DND-41 (cell line): ENCODE results near the gene DCAF11.

Experiments used
- ATAC-seq: fragments of 200-7000 bp; cut with Tn5 transposase; 3 replicates; pipeline ENCODE4 v1.9.1; 2021; ENCODE audit warnings: low read depth; ENCODE audit not compliant: insufficient read depth
- DNase-seq: peaks from one replicate; pipeline ENCODE4 v3.0.0-alpha.2; 2020
- H2AFZ ChIP-seq: 2 replicates; pipeline ENCODE4 v1.6.0; 2012; ENCODE audit warnings: low read depth, low read length
- H3K27ac ChIP-seq: 2 replicates; pipeline ENCODE4 v1.5.1; 2012; ENCODE audit warnings: low read length, inconsistent platforms
- H3K27me3 ChIP-seq: fragments of 200-600 bp; sonication (generic); 2 replicates; pipeline ENCODE4 v1.6.0; 2012; ENCODE audit warnings: low read length, mild to moderate bottlenecking, inconsistent platforms; ENCODE audit not compliant: insufficient read depth, poor library complexity
- H3K36me3 ChIP-seq: 2 replicates; pipeline ENCODE4 v1.5.1; 2012; ENCODE audit warnings: low read length, inconsistent platforms; ENCODE audit not compliant: insufficient read depth
- H3K4me1 ChIP-seq: 2 replicates; pipeline ENCODE4 v1.5.1; 2012; ENCODE audit warnings: mild to moderate bottlenecking, low read length; ENCODE audit not compliant: insufficient read depth
- H3K4me2 ChIP-seq: 2 replicates; pipeline ENCODE4 v1.6.0; 2012; ENCODE audit warnings: mild to moderate bottlenecking, moderate library complexity, low read length, inconsistent platforms; ENCODE audit not compliant: insufficient read depth
- H3K4me3 ChIP-seq, 2 experiments: fragments of 200-600 bp in 1 of 2; shearing (Covaris generic) in 1 of 2; 2 replicates each; pipeline ENCODE4 v1.5.1; 2012 to 2016; ENCODE audit warnings: inconsistent platforms in 2 of 2, low read length in 2 of 2, mild to moderate bottlenecking in 2 of 2, low read depth in 1 of 2, moderate library complexity in 1 of 2
- H3K79me2 ChIP-seq: 2 replicates; pipeline ENCODE4 v1.6.0; 2012; ENCODE audit warnings: low read length, inconsistent platforms; ENCODE audit not compliant: insufficient read depth
- H3K9ac ChIP-seq: 2 replicates; pipeline ENCODE4 v1.6.0; 2012; ENCODE audit warnings: low read depth, mild to moderate bottlenecking, inconsistent platforms, low read length, moderate library complexity
- H3K9me3 ChIP-seq: 2 replicates; pipeline ENCODE4 v1.5.1; 2012; ENCODE audit warnings: low read length, moderate library complexity, mild to moderate bottlenecking, inconsistent platforms; ENCODE audit not compliant: insufficient read depth, severe bottlenecking
- H4K20me1 ChIP-seq: 2 replicates; pipeline ENCODE4 v1.6.0; 2012; ENCODE audit warnings: low read length; ENCODE audit not compliant: insufficient read depth
- EZH2 ChIP-seq: IDR thresholded peaks from 3 replicates; pipeline ENCODE4 v1.6.1; 2012; ENCODE audit warnings: borderline replicate concordance, low read depth, mild to moderate bottlenecking, moderate library complexity, low read length, inconsistent platforms; ENCODE audit not compliant: severe bottlenecking
- TF ChIP-seq, protein P1 (sequence below): IDR thresholded peaks from 2 replicates; pipeline ENCODE4 v1.5.1; 2012; ENCODE audit warnings: borderline replicate concordance, low read length, moderate library complexity, mild to moderate bottlenecking; ENCODE audit not compliant: poor library complexity, severe bottlenecking; ENCODE audit errors: extremely low read depth

DCAF11 gene

DNA sequence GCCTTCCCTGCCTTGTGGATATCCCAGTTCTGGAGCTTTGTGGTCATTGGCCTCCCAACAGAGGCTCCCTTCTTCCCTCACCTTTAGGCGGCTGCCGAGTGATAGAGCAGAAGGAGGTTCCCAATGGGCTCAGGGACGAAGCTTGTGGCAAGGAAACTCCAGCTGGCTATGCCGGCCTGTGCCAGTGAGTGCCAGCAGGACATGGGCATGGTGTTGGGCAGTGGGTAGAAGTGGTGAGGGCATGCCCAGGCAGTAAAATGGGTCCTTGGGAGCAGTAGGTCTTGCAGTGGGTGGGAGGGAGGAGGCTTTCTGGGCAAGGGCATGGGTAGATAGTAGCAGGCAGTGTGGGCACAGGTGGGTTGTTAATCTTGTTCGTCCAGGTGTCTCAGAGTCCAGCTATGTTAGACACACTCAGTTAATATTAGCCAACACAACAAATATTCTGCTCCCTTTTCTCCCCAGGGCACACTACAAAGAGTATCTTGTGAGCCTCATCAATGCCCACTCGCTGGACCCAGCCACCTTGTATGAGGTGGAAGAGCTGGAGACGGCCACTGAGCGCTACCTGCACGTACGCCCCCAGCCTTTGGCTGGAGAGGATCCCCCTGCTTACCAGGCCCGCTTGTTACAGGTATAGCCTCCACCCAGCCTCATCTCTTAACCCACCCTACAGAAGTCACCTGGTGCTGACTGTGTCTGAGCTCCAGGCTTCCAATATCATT, 45.4 kb downstream of the DCAF11 start:
- no peak for DNase-seq
- Histone ChIP-seq H2AFZ (no peak overlapping the region), H3K27me3 (no peaks in the 10 kb centered on the region), H3K36me3 (peaks cover 77% of the 10 kb centered on the region), H3K9me3 (no peaks in the 10 kb centered on the region), H3K4me3 (no peak overlapping the region), H3K4me1 (peaks cover 23% of the 10 kb centered on the region), H4K20me1 (no peaks in the 10 kb centered on the region), H3K27ac (peak overlapping the region; percentile 58; the same call in 1 of the 2 replicates), H3K4me2 (no peak overlapping the region), H3K79me2 (peaks cover 9% of the 10 kb centered on the region), H3K9ac (no peak overlapping the region)
- TF ChIP-seq, protein P1, sequence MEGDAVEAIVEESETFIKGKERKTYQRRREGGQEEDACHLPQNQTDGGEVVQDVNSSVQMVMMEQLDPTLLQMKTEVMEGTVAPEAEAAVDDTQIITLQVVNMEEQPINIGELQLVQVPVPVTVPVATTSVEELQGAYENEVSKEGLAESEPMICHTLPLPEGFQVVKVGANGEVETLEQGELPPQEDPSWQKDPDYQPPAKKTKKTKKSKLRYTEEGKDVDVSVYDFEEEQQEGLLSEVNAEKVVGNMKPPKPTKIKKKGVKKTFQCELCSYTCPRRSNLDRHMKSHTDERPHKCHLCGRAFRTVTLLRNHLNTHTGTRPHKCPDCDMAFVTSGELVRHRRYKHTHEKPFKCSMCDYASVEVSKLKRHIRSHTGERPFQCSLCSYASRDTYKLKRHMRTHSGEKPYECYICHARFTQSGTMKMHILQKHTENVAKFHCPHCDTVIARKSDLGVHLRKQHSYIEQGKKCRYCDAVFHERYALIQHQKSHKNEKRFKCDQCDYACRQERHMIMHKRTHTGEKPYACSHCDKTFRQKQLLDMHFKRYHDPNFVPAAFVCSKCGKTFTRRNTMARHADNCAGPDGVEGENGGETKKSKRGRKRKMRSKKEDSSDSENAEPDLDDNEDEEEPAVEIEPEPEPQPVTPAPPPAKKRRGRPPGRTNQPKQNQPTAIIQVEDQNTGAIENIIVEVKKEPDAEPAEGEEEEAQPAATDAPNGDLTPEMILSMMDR = no peak
- no peak for TF ChIP-seq EZH2
- ATAC-seq = no peak

DNA sequence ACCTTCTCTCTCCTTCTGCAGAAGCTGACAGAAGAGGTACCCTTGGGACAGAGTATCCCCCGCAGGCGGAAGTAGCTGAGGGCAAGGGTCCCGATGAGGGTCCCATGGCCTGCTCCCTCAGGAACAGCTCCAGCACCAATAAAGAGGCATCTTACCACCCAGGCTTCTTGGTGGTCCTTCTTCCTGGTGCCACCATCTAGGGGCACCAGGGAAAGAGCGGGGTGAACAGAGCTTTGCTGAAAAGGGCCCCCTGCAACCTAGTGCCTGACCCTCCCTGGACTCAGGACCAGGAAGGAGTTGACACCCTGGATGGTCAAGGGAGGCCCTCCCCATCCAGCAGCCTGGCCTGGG, 45.9 kb downstream of the DCAF11 start:
- Histone ChIP-seq H3K27ac (peak overlapping the region; percentile 58), H4K20me1 (no peaks in the 10 kb centered on the region), H3K27me3 (no peaks in the 10 kb centered on the region), H3K4me3 (no peak overlapping the region), H3K9me3 (no peaks in the 10 kb centered on the region), H3K4me2 (peak overlapping the region; percentile 23; the same call in 1 of the 2 replicates), H3K79me2 (peaks cover 9% of the 10 kb centered on the region), H3K36me3 (peaks cover 77% of the 10 kb centered on the region), H2AFZ (no peak overlapping the region), H3K9ac (peak overlapping the region; percentile 12; the same call in 1 of the 2 replicates), H3K4me1 (peaks cover 23% of the 10 kb centered on the region)
- no peak for DNase-seq
- TF ChIP-seq, protein P1 = no peak
- TF ChIP-seq EZH2 = no peak
- no peak for ATAC-seq

GRCh38 chr14:24160850-24161804, 46.5 kb downstream of the DCAF11 start, which contains the start of gene IRF9:
Gene IRF9, plus strand, starts transcription at chr14:24161265. Its CDS starts 880 bp downstream, at chr14:24162145.
- Histone ChIP-seq H3K79me2 (peaks cover 9% of the 10 kb centered on the region), H3K4me1 (peaks cover 23% of the 10 kb centered on the region), H3K9me3 (no peaks in the 10 kb centered on the region), H3K4me2 (peak within 1 kb of the TSS; percentile 79), H3K9ac (peak within 1 kb of the TSS; percentile 61), H3K4me3 (peak within 1 kb of the TSS; percentile 24 to 61; a peak in 3 of 4 replicates), H3K36me3 (peaks cover 77% of the 10 kb centered on the region), H3K27ac (peak within 1 kb of the TSS; percentile 78), H3K27me3 (no peaks in the 10 kb centered on the region), H4K20me1 (no peaks in the 10 kb centered on the region), H2AFZ (peak within 1 kb of the TSS; percentile 65)
- ATAC-seq = peak; percentile 91
- TF ChIP-seq, protein P1 = peak; percentile 100
- no peak for TF ChIP-seq EZH2
- peak; percentile 98 for DNase-seq
